Measurements from ENCODE around the gene AFF1.

DNA sequence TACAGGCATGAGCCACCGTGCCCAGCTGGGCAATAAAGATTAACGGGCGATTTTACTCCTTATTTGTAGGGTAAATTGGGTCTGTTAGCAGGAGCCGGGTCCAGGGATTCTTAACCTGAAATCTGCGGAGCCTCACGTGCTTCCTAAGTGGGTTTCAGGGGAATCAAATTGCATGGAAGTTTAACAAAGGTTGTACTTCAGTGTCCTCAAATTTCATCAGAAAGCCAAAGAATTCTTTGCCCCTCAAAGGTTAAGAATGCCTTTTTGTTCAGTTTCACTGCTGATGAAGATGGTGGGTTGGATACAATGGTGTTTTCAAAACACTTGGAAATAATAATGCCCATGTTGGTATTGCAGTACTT is 67.9 kb downstream of the AFF1 start:
- TF ChIP-seq, protein P1, sequence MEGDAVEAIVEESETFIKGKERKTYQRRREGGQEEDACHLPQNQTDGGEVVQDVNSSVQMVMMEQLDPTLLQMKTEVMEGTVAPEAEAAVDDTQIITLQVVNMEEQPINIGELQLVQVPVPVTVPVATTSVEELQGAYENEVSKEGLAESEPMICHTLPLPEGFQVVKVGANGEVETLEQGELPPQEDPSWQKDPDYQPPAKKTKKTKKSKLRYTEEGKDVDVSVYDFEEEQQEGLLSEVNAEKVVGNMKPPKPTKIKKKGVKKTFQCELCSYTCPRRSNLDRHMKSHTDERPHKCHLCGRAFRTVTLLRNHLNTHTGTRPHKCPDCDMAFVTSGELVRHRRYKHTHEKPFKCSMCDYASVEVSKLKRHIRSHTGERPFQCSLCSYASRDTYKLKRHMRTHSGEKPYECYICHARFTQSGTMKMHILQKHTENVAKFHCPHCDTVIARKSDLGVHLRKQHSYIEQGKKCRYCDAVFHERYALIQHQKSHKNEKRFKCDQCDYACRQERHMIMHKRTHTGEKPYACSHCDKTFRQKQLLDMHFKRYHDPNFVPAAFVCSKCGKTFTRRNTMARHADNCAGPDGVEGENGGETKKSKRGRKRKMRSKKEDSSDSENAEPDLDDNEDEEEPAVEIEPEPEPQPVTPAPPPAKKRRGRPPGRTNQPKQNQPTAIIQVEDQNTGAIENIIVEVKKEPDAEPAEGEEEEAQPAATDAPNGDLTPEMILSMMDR (conservative IDR thresholded peaks at IDR 0.05), result no peak
- TF ChIP-seq EZH2 (IDR thresholded peaks at IDR 0.05; ENCODE audit: low read depth), result no peak
